GM12865 (cell line): ENCODE results near the gene BEST3.
"Not testable (repeated sequence)": the region's sequence is repeated elsewhere in the genome, so short reads cannot be mapped to it uniquely, and the experiment has no call there.

Experiments
- DNase-seq: peaks from one replicate; pipeline ENCODE4 v3.0.0; 2010; ENCODE audit warnings: low read depth
- H3K4me3 ChIP-seq: 2 replicates; pipeline ENCODE4 v1.5.1; 2011; ENCODE audit warnings: mild to moderate bottlenecking, low read depth, low read length, control low read depth
- TF ChIP-seq, protein P1 (sequence below): IDR thresholded peaks from 2 replicates; pipeline ENCODE4 v1.5.1; 2011; ENCODE audit warnings: low read length, control low read depth, low read depth, inconsistent platforms; ENCODE audit not compliant: insufficient read depth; ENCODE audit errors: missing control alignments

The BEST3 gene

DNA sequence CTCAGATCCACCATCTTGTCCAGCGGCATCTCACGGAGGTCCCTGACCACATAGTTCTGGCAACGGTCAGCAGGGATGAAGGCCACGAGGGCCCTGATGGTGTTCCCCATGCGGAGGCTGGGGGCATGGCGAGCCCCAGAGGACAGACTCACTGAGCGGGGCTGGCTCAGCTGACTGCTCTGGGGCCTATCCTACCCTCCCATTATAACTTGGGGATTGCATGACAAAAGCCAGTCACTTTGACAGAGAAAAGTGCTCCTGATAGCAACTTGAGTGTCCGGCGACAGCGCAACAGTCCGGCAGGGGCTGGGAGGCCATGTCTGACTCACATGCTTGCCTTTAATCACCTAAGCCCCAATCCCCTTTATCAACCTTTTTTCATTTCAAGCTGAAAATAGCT lies 88.4 kb downstream of the BEST3 start, which contains the start of gene LRRC10:
LRRC10 (minus strand) TSS at position 179 of the 400 bp plus-strand sequence; CDS start at position 110, 69 bp downstream.
- DNase-seq: no peak
- no peak within 1 kb of the TSS for H3K4me3 ChIP-seq
- TF ChIP-seq, protein P1, sequence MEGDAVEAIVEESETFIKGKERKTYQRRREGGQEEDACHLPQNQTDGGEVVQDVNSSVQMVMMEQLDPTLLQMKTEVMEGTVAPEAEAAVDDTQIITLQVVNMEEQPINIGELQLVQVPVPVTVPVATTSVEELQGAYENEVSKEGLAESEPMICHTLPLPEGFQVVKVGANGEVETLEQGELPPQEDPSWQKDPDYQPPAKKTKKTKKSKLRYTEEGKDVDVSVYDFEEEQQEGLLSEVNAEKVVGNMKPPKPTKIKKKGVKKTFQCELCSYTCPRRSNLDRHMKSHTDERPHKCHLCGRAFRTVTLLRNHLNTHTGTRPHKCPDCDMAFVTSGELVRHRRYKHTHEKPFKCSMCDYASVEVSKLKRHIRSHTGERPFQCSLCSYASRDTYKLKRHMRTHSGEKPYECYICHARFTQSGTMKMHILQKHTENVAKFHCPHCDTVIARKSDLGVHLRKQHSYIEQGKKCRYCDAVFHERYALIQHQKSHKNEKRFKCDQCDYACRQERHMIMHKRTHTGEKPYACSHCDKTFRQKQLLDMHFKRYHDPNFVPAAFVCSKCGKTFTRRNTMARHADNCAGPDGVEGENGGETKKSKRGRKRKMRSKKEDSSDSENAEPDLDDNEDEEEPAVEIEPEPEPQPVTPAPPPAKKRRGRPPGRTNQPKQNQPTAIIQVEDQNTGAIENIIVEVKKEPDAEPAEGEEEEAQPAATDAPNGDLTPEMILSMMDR: no peak

DNA sequence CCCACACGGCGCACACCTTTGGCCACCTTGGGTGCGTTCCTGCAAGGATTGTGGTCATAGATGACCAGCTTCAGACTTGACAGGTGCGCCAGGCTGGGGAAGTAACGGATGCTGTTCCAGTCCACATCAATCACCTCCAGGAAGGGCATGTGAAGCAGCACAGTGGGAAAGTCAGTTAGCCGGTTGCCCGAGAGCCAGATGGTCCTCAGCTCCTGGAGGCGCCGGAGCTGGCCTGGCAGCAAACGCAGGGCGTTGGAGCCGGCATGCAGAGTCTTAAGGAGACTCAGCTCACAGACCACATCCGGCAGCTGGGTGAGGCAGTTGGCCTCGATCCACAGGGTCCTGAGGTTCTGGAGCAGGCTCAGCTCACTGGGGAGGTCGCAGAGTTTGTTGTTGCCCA lies 89.0 kb downstream of the BEST3 start:
- H3K4me3 ChIP-seq: no peak overlapping the region
- TF ChIP-seq, protein P1: no peak
- DNase-seq: no peak

DNA sequence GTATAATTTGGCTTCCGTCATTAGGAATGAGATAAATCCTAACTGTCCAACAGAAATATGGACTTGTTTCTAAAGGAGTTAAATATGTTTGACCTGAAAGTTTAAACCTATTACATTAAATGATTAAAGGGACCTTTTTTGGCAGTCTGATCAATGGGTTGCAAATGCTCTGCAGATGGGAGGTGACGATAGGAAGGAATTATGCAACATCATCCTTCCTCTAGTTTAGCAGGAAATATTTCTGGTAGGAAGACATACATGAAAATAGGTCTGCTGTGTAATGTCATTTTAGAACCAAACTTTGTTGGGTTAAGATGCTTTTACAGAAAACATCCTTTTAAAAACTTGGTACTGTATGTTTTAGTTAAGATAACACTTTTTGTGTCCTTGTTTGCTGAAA lies 91.0 kb downstream of the BEST3 start:
- TF ChIP-seq, protein P1: no peak
- no peak for DNase-seq
- no peak overlapping the region for H3K4me3 ChIP-seq

DNA sequence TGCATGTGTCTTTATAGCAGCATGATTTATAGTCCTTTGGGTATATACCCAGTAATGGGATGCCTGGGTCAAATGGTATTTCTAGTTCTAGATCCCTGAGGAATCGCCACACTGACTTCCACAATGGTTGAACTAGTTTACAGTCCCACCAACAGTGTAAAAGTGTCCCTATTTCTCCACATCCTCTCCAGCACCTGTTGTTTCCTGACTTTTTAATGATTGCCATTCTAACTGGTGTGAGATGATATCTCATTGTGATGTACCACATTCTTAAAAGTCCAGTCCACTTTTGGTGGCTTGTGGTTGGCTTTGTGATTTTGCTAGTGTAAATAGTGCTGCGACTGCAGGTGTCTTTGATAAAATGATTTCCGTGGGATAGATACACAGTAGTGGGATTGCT lies 94.8 kb downstream of the BEST3 start:
- DNase-seq, H3K4me3 ChIP-seq: not testable (repeated sequence)
